ENCODE measurements around the gene C5orf15.

Gene C5orf15

DNA sequence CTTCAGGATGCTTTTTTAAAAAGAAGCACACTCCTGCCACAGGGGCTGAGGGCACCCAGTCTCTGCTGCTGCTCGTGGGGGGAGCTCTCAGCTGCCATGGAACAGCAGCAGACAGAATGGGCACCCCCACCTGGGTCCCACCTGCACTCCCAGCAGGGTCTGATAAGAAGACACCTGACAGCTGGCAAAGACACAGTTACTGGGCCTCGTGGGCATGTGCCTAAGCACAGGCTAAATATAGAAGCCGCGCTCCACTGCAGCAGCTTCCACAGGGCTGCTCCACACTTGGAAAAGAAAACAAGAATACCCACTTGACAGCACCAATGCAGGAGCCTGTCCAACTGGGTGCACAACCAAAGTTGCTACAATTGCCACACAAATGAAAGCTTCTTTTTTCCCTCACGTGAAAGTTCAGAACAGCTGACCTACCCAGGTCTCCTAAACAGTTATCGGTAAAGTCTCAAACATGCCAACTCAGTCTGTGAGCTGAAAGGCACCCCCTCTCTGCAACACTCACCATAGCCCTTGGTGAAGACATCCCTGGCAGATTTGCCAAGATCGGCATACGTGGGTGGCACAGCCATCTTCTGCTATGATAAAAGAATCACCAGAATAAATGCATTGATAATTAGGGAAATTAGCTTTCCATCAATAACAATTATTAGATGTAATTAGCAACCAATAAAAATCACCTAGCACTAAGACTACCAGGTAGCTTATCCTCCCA is 24.2 kb upstream of the C5orf15 start:
- Histone ChIP-seq H3K27ac (peak overlapping the region; percentile 6 to 48), H3K27me3 (no peaks in the 10 kb centered on the region), H3K9me3 (no peaks in the 10 kb centered on the region), H3K4me1 (peaks cover 5 to 57% (median 50%) of the 10 kb centered on the region in 4 donors), H3K4me3 (no peak overlapping the region), H3K36me3 (peaks cover 32 to 44% (median 35%) of the 10 kb centered on the region in 3 donors)
- intact Hi-C loops (cut with DNase I; ENCODE audit: low total_unique reads) = no loop called here
- TF ChIP-seq, protein P1, sequence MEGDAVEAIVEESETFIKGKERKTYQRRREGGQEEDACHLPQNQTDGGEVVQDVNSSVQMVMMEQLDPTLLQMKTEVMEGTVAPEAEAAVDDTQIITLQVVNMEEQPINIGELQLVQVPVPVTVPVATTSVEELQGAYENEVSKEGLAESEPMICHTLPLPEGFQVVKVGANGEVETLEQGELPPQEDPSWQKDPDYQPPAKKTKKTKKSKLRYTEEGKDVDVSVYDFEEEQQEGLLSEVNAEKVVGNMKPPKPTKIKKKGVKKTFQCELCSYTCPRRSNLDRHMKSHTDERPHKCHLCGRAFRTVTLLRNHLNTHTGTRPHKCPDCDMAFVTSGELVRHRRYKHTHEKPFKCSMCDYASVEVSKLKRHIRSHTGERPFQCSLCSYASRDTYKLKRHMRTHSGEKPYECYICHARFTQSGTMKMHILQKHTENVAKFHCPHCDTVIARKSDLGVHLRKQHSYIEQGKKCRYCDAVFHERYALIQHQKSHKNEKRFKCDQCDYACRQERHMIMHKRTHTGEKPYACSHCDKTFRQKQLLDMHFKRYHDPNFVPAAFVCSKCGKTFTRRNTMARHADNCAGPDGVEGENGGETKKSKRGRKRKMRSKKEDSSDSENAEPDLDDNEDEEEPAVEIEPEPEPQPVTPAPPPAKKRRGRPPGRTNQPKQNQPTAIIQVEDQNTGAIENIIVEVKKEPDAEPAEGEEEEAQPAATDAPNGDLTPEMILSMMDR (IDR thresholded peaks at IDR 0.05) = no peak
- peak in 1 of 2 donors; percentile 70 for DNase-seq

DNA sequence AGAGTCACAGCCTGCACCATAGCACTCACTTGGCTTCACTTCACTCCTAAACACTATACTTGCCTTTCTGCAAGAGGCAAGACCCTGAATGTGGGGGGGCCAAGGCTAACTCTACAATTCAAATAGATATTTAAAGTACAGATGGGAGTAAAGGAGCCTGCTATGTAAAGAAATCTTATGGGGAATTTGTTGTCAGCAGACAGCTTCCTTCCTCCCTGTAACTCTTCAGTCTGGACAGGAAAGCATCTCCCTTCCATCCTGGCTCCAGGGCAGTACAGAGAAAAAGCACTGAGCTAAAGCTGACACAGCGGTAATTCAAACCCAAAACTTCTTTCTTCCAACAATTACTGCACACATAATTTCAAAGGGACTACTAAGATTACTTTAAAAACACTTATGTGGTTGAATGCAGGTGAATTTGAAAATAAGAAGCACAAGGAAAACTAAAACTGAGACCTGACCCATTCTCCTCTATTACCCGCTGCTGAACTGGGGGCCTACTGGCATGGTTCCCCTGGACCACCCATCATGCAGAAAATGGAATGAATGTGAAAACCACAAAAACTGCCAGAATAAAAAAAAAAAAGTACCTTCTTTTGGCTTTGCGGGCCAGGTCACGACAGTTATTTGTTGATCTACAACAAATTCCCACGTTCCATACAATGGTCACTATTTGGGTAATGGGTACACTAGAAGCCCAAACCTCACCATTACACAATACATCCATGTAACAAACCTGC is 22.9 kb upstream of the C5orf15 start:
- Histone ChIP-seq H3K9me3 (no peaks in the 10 kb centered on the region), H3K27ac (peak overlapping the region in 1 of 2 donors; percentile 6), H3K4me1 (peaks cover 5 to 49% (median 41%) of the 10 kb centered on the region in 4 donors), H3K36me3 (peaks cover 43 to 55% (median 44%) of the 10 kb centered on the region in 3 donors), H3K27me3 (no peaks in the 10 kb centered on the region), H3K4me3 (no peak overlapping the region)
- no peak for DNase-seq
- intact Hi-C loops (cut with DNase I; ENCODE audit: low total_unique reads) = no loop called here
- TF ChIP-seq, protein P1 (IDR thresholded peaks at IDR 0.05) = no peak

DNA sequence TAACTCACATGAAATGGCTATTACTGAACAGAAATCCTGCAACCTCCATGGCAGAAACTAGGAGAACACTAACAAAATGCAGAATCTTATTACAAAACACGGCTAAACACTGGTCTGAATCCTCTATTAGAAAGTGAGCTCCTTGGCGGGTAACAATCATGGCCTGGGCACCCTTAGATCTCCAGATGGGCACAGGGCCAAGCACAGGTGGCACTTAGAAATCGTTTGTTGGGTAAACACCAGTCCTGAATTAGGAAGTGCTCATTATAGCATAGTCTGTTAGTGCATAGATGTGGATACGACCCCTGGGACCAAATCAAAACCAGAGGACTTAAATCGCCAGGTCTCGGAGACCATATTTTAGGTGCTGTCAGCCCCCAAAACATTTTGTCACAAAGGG is 22.0 kb upstream of the C5orf15 start:
- H3K9me3 ChIP-seq = no peaks in the 10 kb centered on the region
- no peak overlapping the region for H3K27ac ChIP-seq
- intact Hi-C loops (cut with DNase I; ENCODE audit: low total_unique reads) = no loop called here
- H3K27me3 ChIP-seq = no peaks in the 10 kb centered on the region
- TF ChIP-seq, protein P1 (IDR thresholded peaks at IDR 0.05) = no peak
- no peak overlapping the region for H3K4me3 ChIP-seq
- H3K36me3 ChIP-seq = peaks cover 45 to 64% (median 53%) of the 10 kb centered on the region in 3 donors
- peaks cover 5 to 48% (median 35%) of the 10 kb centered on the region in 4 donors for H3K4me1 ChIP-seq
- DNase-seq = no peak

DNA sequence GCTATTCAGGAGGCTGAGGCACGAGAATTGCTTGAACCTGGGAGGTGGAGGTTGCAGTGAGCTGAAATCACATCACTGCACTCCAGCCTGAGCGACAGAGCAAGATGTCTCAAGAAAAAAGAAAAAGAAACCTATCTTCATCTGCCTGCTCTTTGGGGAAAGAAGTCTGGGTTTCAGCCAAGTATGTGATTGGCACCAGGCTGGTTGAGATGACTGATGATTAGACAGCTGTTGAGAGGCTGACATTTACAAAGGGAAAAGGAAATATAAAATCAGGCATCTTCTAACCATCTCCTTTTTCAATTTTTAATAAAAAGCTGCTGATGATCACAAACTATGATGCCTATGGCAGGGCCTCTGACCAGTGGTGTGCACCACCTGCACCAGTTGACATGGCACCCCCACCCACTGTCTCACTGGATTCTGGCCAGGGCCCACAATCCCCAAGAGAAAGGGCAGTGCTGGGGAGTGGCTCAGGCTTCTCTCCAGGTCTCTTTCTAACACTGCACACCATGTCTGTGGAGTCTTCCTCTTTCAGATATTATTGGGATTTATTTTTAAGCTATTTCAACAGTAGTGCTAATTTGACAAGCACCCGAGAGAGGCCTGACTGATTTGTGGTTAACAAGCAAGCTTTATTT is 17.2 kb upstream of the C5orf15 start:
- Histone ChIP-seq H3K27me3 (no peaks in the 10 kb centered on the region), H3K9me3 (no peaks in the 10 kb centered on the region), H3K4me1 (peaks cover 0 to 12% (median 5%) of the 10 kb centered on the region in 4 donors), H3K27ac (no peak overlapping the region), H3K4me3 (no peak overlapping the region), H3K36me3 (peaks cover 69 to 96% (median 86%) of the 10 kb centered on the region in 3 donors)
- intact Hi-C loops (cut with DNase I; ENCODE audit: low total_unique reads) = no loop called here
- no peak for DNase-seq
- TF ChIP-seq, protein P1 (IDR thresholded peaks at IDR 0.05) = no peak

DNA sequence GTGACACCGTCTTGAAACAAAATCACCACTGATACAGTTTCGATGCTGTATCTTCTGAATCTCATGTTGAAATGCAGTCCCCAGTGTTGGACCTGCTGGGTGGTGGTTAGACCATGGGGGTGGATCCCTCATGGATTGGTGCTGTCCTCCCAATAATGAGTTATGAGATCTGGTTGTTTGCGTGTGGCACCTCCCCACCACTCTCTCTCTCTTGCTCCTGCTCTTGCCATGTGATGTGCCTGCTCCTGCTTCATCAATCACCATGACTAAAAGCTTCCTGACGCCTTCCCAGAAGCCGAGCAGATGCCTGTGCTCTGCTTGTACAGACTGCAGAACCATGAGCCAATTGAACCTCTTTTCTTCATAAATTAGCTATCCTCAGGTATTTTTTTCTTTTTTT is 15.2 kb upstream of the C5orf15 start:
- H3K27me3 ChIP-seq = no peaks in the 10 kb centered on the region
- no peak for DNase-seq
- intact Hi-C loops (cut with DNase I; ENCODE audit: low total_unique reads) = no loop called here
- peaks cover 53 to 89% (median 71%) of the 10 kb centered on the region in 3 donors for H3K36me3 ChIP-seq
- no peak overlapping the region for H3K27ac ChIP-seq
- TF ChIP-seq, protein P1 (IDR thresholded peaks at IDR 0.05) = no peak
- H3K4me1 ChIP-seq = peaks cover 0 to 12% (median 5%) of the 10 kb centered on the region in 4 donors
- no peak overlapping the region for H3K4me3 ChIP-seq
- H3K9me3 ChIP-seq = no peaks in the 10 kb centered on the region
